ENCODE results near the gene GSTM3. TPM values are rescaled to one million over a fixed set of nuclear protein-coding genes. Genes with fewer than 3 reads are reported as not detected.

The GSTM3 gene
- total and polyA plus RNA-seq, 2 experiments from 2014 or later: 3.1 to 4.1 TPM

DNA sequence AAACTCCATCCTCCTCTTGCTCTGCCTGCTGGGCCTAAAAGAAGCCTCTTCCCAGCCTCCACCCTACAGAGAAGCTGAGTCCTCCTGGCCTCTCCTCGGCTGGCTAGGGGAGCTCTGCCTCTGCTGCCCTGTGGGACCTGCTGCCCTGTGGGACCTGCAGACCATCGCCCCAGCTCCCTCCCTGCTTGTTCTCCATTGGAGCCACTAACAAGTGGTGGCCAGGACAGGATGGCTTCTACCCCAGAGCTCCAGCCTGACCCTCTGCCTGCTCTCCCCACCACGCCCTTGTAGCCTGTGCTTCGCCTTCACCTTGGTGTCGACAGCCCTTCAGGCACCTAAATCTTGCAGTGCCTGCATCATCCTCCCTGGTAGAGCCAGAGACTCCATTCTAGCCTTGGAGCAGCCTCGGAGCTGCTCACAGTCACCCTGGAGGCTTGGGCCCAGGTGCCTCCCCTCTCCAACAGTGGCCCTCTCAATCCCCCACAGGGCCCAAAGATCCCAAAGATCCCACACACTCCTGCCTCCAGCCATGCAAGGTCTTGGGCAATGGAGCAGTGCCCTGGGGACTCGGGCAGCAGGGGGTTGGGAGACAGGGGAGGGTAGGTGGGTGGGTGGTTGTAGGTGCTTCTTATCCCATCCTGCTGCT lies 19.9 kb upstream of the GSTM3 start (continued):
- TF ChIP-seq, protein P1, sequence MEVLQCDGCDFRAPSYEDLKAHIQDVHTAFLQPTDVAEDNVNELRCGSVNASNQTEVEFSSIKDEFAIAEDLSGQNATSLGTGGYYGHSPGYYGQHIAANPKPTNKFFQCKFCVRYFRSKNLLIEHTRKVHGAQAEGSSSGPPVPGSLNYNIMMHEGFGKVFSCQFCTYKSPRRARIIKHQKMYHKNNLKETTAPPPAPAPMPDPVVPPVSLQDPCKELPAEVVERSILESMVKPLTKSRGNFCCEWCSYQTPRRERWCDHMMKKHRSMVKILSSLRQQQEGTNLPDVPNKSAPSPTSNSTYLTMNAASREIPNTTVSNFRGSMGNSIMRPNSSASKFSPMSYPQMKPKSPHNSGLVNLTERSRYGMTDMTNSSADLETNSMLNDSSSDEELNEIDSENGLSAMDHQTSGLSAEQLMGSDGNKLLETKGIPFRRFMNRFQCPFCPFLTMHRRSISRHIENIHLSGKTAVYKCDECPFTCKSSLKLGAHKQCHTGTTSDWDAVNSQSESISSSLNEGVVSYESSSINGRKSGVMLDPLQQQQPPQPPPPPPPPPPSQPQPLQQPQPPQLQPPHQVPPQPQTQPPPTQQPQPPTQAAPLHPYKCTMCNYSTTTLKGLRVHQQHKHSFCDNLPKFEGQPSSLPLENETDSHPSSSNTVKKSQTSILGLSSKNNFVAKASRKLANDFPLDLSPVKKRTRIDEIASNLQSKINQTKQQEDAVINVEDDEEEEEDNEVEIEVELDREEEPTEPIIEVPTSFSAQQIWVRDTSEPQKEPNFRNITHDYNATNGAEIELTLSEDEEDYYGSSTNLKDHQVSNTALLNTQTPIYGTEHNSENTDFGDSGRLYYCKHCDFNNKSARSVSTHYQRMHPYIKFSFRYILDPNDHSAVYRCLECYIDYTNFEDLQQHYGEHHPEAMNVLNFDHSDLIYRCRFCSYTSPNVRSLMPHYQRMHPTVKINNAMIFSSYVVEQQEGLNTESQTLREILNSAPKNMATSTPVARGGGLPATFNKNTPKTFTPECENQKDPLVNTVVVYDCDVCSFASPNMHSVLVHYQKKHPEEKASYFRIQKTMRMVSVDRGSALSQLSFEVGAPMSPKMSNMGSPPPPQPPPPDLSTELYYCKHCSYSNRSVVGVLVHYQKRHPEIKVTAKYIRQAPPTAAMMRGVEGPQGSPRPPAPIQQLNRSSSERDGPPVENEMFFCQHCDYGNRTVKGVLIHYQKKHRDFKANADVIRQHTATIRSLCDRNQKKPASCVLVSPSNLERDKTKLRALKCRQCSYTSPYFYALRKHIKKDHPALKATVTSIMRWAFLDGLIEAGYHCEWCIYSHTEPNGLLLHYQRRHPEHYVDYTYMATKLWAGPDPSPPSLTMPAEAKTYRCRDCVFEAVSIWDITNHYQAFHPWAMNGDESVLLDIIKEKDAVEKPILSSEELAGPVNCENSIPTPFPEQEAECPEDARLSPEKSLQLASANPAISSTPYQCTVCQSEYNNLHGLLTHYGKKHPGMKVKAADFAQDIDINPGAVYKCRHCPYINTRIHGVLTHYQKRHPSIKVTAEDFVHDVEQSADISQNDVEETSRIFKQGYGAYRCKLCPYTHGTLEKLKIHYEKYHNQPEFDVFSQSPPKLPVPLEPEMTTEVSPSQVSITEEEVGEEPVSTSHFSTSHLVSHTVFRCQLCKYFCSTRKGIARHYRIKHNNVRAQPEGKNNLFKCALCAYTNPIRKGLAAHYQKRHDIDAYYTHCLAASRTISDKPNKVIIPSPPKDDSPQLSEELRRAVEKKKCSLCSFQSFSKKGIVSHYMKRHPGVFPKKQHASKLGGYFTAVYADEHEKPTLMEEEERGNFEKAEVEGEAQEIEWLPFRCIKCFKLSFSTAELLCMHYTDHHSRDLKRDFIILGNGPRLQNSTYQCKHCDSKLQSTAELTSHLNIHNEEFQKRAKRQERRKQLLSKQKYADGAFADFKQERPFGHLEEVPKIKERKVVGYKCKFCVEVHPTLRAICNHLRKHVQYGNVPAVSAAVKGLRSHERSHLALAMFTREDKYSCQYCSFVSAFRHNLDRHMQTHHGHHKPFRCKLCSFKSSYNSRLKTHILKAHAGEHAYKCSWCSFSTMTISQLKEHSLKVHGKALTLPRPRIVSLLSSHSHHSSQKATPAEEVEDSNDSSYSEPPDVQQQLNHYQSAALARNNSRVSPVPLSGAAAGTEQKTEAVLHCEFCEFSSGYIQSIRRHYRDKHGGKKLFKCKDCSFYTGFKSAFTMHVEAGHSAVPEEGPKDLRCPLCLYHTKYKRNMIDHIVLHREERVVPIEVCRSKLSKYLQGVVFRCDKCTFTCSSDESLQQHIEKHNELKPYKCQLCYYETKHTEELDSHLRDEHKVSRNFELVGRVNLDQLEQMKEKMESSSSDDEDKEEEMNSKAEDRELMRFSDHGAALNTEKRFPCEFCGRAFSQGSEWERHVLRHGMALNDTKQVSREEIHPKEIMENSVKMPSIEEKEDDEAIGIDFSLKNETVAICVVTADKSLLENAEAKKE (CRISPR knock-in tag; IDR thresholded peaks at IDR 0.05): no peak
- no peak for TF ChIP-seq NANOG (IDR thresholded peaks at IDR 0.05; ENCODE audit: borderline replicate concordance)

DNA sequence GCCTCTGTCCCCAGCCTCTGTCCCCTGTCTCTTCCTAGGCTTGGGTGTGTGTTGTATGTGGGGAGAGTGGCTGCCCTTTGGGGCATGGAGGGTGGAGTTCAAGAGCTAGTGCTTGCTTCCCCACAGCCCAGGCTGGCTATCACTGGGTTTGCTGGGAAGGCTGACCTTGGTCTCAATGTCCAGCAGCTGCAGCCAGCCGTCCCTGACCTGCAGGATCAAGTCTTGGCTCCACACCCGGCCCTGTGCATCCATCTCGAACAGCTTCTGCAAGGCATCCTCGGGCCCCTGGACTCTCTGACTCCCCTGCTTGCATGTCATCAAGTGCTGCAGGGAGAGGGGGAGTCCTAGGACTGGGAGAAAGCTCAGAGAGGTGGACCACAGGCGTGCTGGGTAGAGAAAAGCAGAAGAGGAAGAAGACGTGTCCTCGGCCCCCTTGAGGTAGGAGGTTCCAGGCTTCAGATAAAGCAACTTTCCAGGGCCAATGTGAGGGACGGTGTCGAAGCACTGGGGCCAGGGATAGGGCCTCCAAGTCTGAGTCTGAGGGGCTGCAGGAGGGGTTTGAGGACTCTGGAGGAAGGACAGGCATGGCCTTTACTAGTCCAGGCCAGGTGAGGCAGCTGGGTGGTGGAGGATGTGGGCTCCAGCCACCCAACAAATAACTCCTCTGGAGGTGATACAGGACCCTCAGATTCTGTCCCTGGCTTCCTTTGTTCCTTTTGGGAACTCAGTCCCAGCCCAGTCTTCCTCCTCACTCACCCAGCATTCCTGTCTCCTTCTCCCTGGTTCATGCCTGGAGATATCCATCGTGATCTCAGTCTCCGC lies 18.9 kb upstream of the GSTM3 start:
- Mint-ChIP-seq H3K4me1 (peaks cover 5% of the 10 kb centered on the region), H3K4me3 (no peak overlapping the region; the same call in 2 of the 3 replicates)
- TF ChIP-seq POLR2AphosphoS5 (IDR thresholded peaks at IDR 0.05; ENCODE audit: low read depth): no peak
- TF ChIP-seq, protein P2, sequence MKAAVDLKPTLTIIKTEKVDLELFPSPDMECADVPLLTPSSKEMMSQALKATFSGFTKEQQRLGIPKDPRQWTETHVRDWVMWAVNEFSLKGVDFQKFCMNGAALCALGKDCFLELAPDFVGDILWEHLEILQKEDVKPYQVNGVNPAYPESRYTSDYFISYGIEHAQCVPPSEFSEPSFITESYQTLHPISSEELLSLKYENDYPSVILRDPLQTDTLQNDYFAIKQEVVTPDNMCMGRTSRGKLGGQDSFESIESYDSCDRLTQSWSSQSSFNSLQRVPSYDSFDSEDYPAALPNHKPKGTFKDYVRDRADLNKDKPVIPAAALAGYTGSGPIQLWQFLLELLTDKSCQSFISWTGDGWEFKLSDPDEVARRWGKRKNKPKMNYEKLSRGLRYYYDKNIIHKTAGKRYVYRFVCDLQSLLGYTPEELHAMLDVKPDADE (IDR thresholded peaks at IDR 0.05): no peak

More for the DNA sequence above, 18.9 kb upstream of the GSTM3 start:
- H3K9me2 ChIP-seq (ENCODE audit: insufficient read depth): no peaks in the 10 kb centered on the region
- Mint-ChIP-seq H3K27me3 (ENCODE audit: insufficient read depth, low read depth, poor library complexity) (peaks cover 12% of the 10 kb centered on the region), H3K9me3 (no peaks in the 10 kb centered on the region; the same call in 2 of the 3 replicates), H3K27ac (no peak overlapping the region), H3K36me3 (ENCODE audit: low read depth) (no peaks in the 10 kb centered on the region; the same call in 2 of the 3 replicates)
- H3K27me3 ChIP-seq (ENCODE audit: insufficient read depth): no peaks in the 10 kb centered on the region
- no peaks in the 10 kb centered on the region for H3K4me1 ChIP-seq (ENCODE audit: insufficient read depth)
- H3K79me2 ChIP-seq (replicated peaks; ENCODE audit: insufficient read depth): no peaks in the 10 kb centered on the region
- H3F3A ChIP-seq (replicated peaks; ENCODE audit: low read depth): no peaks in the 10 kb centered on the region
- H3K4me3 ChIP-seq: no peak overlapping the region
- no peak overlapping the region for H2AFZ ChIP-seq
- H4K20me1 ChIP-seq (replicated peaks; ENCODE audit: insufficient read depth): no peaks in the 10 kb centered on the region
- DNase-seq (ENCODE audit: low spot score) (no peak), ATAC-seq (no peak)
- H3K4me2 ChIP-seq: no peak overlapping the region
- H3K27ac ChIP-seq (ENCODE audit: low read depth): no peak overlapping the region
- H3K36me3 ChIP-seq (ENCODE audit: insufficient read depth): no peaks in the 10 kb centered on the region

All from GM23338 (cell line).